Measurements from ENCODE around the gene GLDC.

- TF ChIP-seq ZNF274 (IDR thresholded peaks at IDR 0.05; ENCODE audit: low read depth, low read length) (no peak), YY1 (IDR thresholded peaks at IDR 0.05; ENCODE audit: insufficient read depth, insufficient read length) (no peak)
These were observed 109.9 kb downstream of the GLDC start for GRCh38 chr9:6535594-6535993.

Measured in NT2/D1 (cell line).